Measurements from ENCODE around the gene MLXIP. TPM values are rescaled to one million over a fixed set of nuclear protein-coding genes. Genes with fewer than 3 reads are reported as not detected.

MLXIP gene
- total RNA-seq, 4 donors from 2014 or later = 99.5 to 302 (median 151) TPM

GRCh38 chr12:122099280-122099749 is 20.8 kb downstream of the MLXIP start:
- no peaks in the 10 kb centered on the region for H3K27me3 ChIP-seq

GRCh38 chr12:122099856-122100255 is 21.3 kb downstream of the MLXIP start:
- Histone ChIP-seq H3K4me3 (no peak overlapping the region), H3K9me3 (no peaks in the 10 kb centered on the region), H3K36me3 (no peaks in the 10 kb centered on the region), H3K27me3 (no peaks in the 10 kb centered on the region), H3K27ac (peak overlapping the region; percentile 84 to 94 (median 92)), H3K4me1 (peaks cover 77 to 96% (median 93%) of the 10 kb centered on the region in 4 donors)
- 26 to 40% methylated on average over 1 to 3 of the region's 3 CpGs for WGBS, 2 donors (ENCODE audit: low coverage in 1 of 2)
- in situ Hi-C loops (cut with MboI; ENCODE audit: low pct_ligation_motif_present in 1 of 4, low pct_unique_long_range_greater_than_20kb in 1 of 4, low sequenced_read_pairs in 3 of 4) (no loop called here), intact Hi-C loops (cut with DNase I; ENCODE audit: low total_unique reads) (no loop called here)
- no peak for TF ChIP-seq POLR2AphosphoS5 (IDR thresholded peaks at IDR 0.05)
- no peak for TF ChIP-seq EP300 (IDR thresholded peaks at IDR 0.05; ENCODE audit: low read depth)
- TF ChIP-seq POLR2A (IDR thresholded peaks at IDR 0.05) = no peak
- TF ChIP-seq CTCF (IDR thresholded peaks at IDR 0.05) = no peak
- no peak for DNase-seq

More at GRCh38 chr12:122099280-122099749, 20.8 kb downstream of the MLXIP start:
- Histone ChIP-seq H3K9me3 (no peaks in the 10 kb centered on the region), H3K4me1 (peaks cover 75 to 96% (median 88%) of the 10 kb centered on the region in 4 donors), H3K4me3 (no peak overlapping the region), H3K27ac (peak overlapping the region; percentile 84 to 94 (median 92)), H3K36me3 (no peaks in the 10 kb centered on the region)
- TF ChIP-seq CTCF (IDR thresholded peaks at IDR 0.05) = no peak
- no peak for DNase-seq
- intact Hi-C loops (cut with DNase I; ENCODE audit: low total_unique reads) (no loop called here), in situ Hi-C loops (cut with MboI; ENCODE audit: low pct_ligation_motif_present in 1 of 4, low pct_unique_long_range_greater_than_20kb in 1 of 4, low sequenced_read_pairs in 3 of 4) (no loop called here)
- 77% methylated on average over 6 of the region's 6 CpGs; no CpG with 5 or more reads in 1 of the 2 donors for WGBS, 2 donors (ENCODE audit: low coverage in 1 of 2)

GRCh38 chr12:122100568-122100967 is 22.0 kb downstream of the MLXIP start:
- in situ Hi-C loops (cut with MboI; ENCODE audit: low pct_ligation_motif_present in 1 of 4, low pct_unique_long_range_greater_than_20kb in 1 of 4, low sequenced_read_pairs in 3 of 4) = no loop called here
- H3K36me3 ChIP-seq = no peaks in the 10 kb centered on the region

GRCh38 chr12:122102331-122102730 is 23.8 kb downstream of the MLXIP start:
- no peak overlapping the region for H3K4me3 ChIP-seq
- no peak for DNase-seq
- no peaks in the 10 kb centered on the region for H3K27me3 ChIP-seq
- peaks cover 79 to 98% (median 94%) of the 10 kb centered on the region in 4 donors for H3K4me1 ChIP-seq
- intact Hi-C loops (cut with DNase I; ENCODE audit: low total_unique reads) (no loop called here), in situ Hi-C loops (cut with MboI; ENCODE audit: low pct_ligation_motif_present in 1 of 4, low pct_unique_long_range_greater_than_20kb in 1 of 4, low sequenced_read_pairs in 3 of 4) (no loop called here)
- no peaks in the 10 kb centered on the region for H3K36me3 ChIP-seq
- peak overlapping the region; percentile 84 to 94 (median 90) for H3K27ac ChIP-seq
- 64 to 85% methylated on average over 2 to 3 of the region's 3 CpGs for WGBS, 2 donors (ENCODE audit: low coverage in 1 of 2)
- TF ChIP-seq CTCF (IDR thresholded peaks at IDR 0.05) (no peak), EP300 (IDR thresholded peaks at IDR 0.05; ENCODE audit: low read depth) (no peak), POLR2AphosphoS5 (IDR thresholded peaks at IDR 0.05) (peak in 1 of 3 donors; percentile 4)
- no peaks in the 10 kb centered on the region for H3K9me3 ChIP-seq

More at GRCh38 chr12:122100568-122100967, 22.0 kb downstream of the MLXIP start:
- H3K27me3 ChIP-seq = no peaks in the 10 kb centered on the region
- H3K27ac ChIP-seq = peak overlapping the region; percentile 84 to 94 (median 90)
- H3K4me3 ChIP-seq = no peak overlapping the region
- no peaks in the 10 kb centered on the region for H3K9me3 ChIP-seq
- DNase-seq = no peak
- WGBS, 2 donors (ENCODE audit: low coverage in 1 of 2) = 52 to 80% methylated on average over 1 of the region's 1 CpG
- intact Hi-C loops (cut with DNase I; ENCODE audit: low total_unique reads) = no loop called here
- H3K4me1 ChIP-seq = peaks cover 78 to 98% (median 94%) of the 10 kb centered on the region in 4 donors
- TF ChIP-seq EP300 (IDR thresholded peaks at IDR 0.05; ENCODE audit: low read depth) = no peak
- no peak for TF ChIP-seq POLR2AphosphoS5 (IDR thresholded peaks at IDR 0.05)
- no peak for TF ChIP-seq POLR2A (IDR thresholded peaks at IDR 0.05)
- TF ChIP-seq CTCF (IDR thresholded peaks at IDR 0.05) = no peak

Measured in transverse colon (tissue), 4 donors.